Measurements from ENCODE around the gene STAT4. TPM values are rescaled to one million over a fixed set of nuclear protein-coding genes. Genes with fewer than 3 reads are reported as not detected.

STAT4 gene
- polyA plus RNA-seq, 1 experiment, result 1.5 TPM

DNA sequence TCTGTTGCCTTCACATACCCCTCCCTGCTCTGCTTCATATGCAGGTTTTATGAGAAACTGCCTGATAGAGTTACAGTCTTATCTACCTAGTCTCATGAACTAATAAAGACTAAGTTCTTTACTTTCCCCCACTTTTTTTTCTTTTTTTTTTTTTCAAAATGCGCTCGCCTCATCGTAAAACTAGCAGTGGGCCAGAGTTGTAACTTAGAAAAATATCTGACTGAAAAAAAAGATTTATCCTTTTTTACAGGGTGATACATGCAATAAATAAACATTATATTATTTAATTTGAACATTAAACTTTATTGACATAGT is 83.9 kb downstream of the STAT4 start:
- no peak for DNase-seq (ENCODE audit: low read depth)
- Histone ChIP-seq H3K4me3 (ENCODE audit: low read depth, low read length) (no peak overlapping the region), H3K27me3 (ENCODE audit: control insufficient read depth, insufficient read depth, low read length) (peaks cover 2% of the 10 kb centered on the region; the same call in 1 of the 2 replicates), H3K36me3 (ENCODE audit: control insufficient read depth, insufficient read depth, low read length) (no peaks in the 10 kb centered on the region)
- CTCF ChIA-PET, result interaction anchor here (1.8 kb wide), 1 partner anchor 15 kb away, joined by 7 read pairs; no protein-coding TSS in a partner anchor
- TF ChIP-seq, protein P1, sequence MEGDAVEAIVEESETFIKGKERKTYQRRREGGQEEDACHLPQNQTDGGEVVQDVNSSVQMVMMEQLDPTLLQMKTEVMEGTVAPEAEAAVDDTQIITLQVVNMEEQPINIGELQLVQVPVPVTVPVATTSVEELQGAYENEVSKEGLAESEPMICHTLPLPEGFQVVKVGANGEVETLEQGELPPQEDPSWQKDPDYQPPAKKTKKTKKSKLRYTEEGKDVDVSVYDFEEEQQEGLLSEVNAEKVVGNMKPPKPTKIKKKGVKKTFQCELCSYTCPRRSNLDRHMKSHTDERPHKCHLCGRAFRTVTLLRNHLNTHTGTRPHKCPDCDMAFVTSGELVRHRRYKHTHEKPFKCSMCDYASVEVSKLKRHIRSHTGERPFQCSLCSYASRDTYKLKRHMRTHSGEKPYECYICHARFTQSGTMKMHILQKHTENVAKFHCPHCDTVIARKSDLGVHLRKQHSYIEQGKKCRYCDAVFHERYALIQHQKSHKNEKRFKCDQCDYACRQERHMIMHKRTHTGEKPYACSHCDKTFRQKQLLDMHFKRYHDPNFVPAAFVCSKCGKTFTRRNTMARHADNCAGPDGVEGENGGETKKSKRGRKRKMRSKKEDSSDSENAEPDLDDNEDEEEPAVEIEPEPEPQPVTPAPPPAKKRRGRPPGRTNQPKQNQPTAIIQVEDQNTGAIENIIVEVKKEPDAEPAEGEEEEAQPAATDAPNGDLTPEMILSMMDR (IDR thresholded peaks at IDR 0.05; ENCODE audit: insufficient read depth, low read depth, low read length), result no peak
- POLR2A ChIA-PET, result no interaction called here

DNA sequence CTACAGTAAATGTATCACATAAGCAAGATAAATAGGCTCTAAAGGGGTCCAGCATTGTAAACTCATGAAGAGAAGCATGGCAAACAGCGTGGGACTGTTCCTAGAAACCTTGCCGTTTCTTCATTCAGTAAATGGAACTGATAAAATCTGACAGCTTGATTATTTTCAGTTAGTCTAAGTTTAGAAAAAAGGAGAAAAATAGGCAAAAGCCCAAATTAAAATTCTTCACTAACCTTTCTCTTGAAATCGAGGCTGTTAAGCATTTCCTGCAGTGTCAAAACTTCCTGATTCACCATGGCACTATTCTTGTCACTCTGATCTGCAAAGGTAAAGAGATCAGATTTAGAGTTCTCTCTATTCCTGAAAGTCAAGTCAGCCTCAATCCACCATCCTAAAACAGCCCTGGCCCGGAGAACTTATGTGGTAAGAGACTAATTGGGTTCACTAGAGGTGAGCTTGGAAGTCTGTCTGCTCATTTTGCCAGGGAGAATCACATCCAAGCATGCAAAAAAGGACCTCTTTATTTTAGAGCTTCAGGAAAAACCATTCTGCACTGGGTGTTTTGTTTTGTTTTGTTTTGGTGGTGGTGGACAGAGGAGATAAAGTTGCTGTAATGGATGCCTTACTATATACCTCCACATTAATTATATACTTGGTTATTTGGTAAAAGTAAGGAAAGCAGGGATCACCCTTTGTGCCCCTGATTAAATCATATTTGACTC is 84.4 kb downstream of the STAT4 start:
- no peaks in the 10 kb centered on the region for H3K36me3 ChIP-seq (ENCODE audit: control insufficient read depth, insufficient read depth, low read length)

DNA sequence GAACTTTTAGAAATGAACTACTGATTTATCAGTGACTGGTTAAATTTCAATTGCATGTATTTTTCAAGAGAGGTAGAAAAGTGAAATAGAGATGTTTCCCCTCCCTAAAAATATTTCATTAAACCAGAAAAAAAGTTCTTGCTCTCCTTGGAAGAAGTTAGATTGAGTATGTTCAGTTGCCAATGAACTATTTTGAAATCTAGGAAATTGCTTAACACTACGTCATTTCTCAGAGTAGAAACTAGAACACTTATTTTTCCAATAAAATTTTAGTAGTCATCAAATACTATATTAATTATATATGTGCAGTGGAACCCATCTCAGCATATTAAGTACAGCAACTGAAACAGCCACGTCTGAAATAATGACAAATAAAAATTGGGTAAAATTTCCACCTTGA is 85.0 kb downstream of the STAT4 start:
- Histone ChIP-seq H3K4me3 (ENCODE audit: low read depth, low read length) (no peak overlapping the region), H3K36me3 (ENCODE audit: control insufficient read depth, insufficient read depth, low read length) (no peaks in the 10 kb centered on the region), H3K27me3 (ENCODE audit: control insufficient read depth, insufficient read depth, low read length) (no peaks in the 10 kb centered on the region)
- ChIA-PET POLR2A (no interaction called here), CTCF (interaction anchor here (1.8 to 6.0 kb wide), 2 partner anchors 14 to 90 kb away, joined by 7 to 31 read pairs; no protein-coding TSS in a partner anchor)
- no peak for DNase-seq (ENCODE audit: low read depth)
- TF ChIP-seq, protein P1 (IDR thresholded peaks at IDR 0.05; ENCODE audit: insufficient read depth, low read depth, low read length), result no peak

More for the DNA sequence above, 84.4 kb downstream of the STAT4 start:
- H3K27me3 ChIP-seq (ENCODE audit: control insufficient read depth, insufficient read depth, low read length), result no peaks in the 10 kb centered on the region
- no peak overlapping the region for H3K4me3 ChIP-seq (ENCODE audit: low read depth, low read length)
- ChIA-PET CTCF (interaction anchor here (1.8 to 6.0 kb wide), 2 partner anchors 14 to 89 kb away, joined by 7 to 31 read pairs; no protein-coding TSS in a partner anchor), POLR2A (no interaction called here)
- TF ChIP-seq, protein P1 (IDR thresholded peaks at IDR 0.05; ENCODE audit: insufficient read depth, low read depth, low read length), result no peak
- no peak for DNase-seq (ENCODE audit: low read depth)

DNA sequence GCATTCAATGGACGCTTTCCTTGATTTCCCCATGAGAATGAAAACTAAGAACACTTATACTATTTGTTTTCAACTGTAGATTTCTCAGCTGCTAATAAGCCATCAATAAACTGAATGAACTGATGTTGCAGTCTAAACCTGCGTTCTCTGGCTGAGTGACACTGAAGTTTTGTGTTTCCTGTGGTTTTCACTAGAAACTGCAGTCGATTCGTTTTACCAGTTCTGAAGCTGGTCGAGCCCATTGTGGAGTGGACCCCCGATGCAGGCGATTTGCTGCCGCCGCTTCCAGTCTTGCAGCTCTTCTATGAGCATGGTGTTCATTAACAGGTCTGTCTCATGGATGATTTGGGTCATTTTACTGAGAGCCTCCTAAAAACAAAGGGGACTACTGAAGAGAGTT is 86.2 kb downstream of the STAT4 start:
- Histone ChIP-seq H3K4me3 (ENCODE audit: low read depth, low read length) (no peak overlapping the region), H3K36me3 (ENCODE audit: control insufficient read depth, insufficient read depth, low read length) (no peaks in the 10 kb centered on the region), H3K27me3 (ENCODE audit: control insufficient read depth, insufficient read depth, low read length) (no peaks in the 10 kb centered on the region)
- TF ChIP-seq, protein P1 (IDR thresholded peaks at IDR 0.05; ENCODE audit: insufficient read depth, low read depth, low read length), result no peak
- CTCF ChIA-PET, result interaction anchor here (1.5 to 6.0 kb wide), 3 partner anchors 10 to 91 kb away, joined by 4 to 31 read pairs (median 11); no protein-coding TSS in a partner anchor
- POLR2A ChIA-PET, result no interaction called here
- no peak for DNase-seq (ENCODE audit: low read depth)

DNA sequence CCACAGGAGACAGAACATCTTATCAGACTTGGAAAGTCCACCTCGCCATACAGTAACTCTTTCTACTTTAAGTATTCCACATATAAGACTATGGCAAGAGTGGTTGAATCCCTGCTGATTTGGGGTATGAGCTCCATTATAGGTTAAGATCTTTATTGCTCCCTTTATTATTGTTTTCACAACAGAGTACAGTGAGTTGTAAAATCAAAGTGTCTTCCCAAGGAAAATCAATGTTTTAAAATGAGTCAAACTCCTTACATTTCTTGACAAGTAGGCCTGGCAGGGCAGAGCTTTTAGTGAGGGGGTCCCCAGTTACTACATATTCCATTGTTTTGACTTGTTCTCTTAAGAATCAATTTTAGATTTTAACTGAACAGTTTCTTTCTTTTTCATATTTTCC is 87.2 kb downstream of the STAT4 start:
- Histone ChIP-seq H3K27me3 (ENCODE audit: control insufficient read depth, insufficient read depth, low read length) (no peaks in the 10 kb centered on the region), H3K4me3 (ENCODE audit: low read depth, low read length) (no peak overlapping the region), H3K36me3 (ENCODE audit: control insufficient read depth, insufficient read depth, low read length) (no peaks in the 10 kb centered on the region)
- TF ChIP-seq, protein P1 (IDR thresholded peaks at IDR 0.05; ENCODE audit: insufficient read depth, low read depth, low read length), result no peak
- CTCF ChIA-PET, result interaction anchor here (0.5 to 6.0 kb wide), 4 partner anchors 9 to 92 kb away, joined by 3 to 31 read pairs (median 8); no protein-coding TSS in a partner anchor
- POLR2A ChIA-PET, result no interaction called here
- no peak for DNase-seq (ENCODE audit: low read depth)

All from BJ (cell line).